ENCODE results near the gene NAALADL2.
"Not testable (repeated sequence)": the region's sequence is repeated elsewhere in the genome, so short reads cannot be mapped to it uniquely, and the experiment has no call there.

Gene NAALADL2

GRCh38 chr3:175073219-175073905, 214.2 kb downstream of the NAALADL2 start:
- Histone ChIP-seq H3K9ac (ENCODE audit: insufficient read length) (no peak overlapping the region), H3K4me3 (no peak overlapping the region), H3K9me3 (ENCODE audit: low read depth, low read length) (no peaks in the 10 kb centered on the region), H3K36me3 (ENCODE audit: insufficient read depth, low read length) (no peaks in the 10 kb centered on the region), H3K27ac (no peak overlapping the region)
- TF ChIP-seq FOXP2 (optimal IDR thresholded peaks at IDR 0.05; ENCODE audit: control extremely low read depth, extremely low read length, insufficient read depth) = no peak
- TF ChIP-seq EZH2 (IDR thresholded peaks at IDR 0.05) = no peak
- TF ChIP-seq POLR2AphosphoS5 (IDR thresholded peaks at IDR 0.05; ENCODE audit: borderline replicate concordance, low read depth, low read length) = no peak
- no peak for DNase-seq (ENCODE audit: low read depth, low spot score)

- no peak overlapping the region for H3K27ac ChIP-seq
- no peaks in the 10 kb centered on the region for H3K36me3 ChIP-seq (ENCODE audit: insufficient read depth, low read length)
- DNase-seq (ENCODE audit: low read depth, low spot score) = no peak
- no peak overlapping the region for H3K9ac ChIP-seq (ENCODE audit: insufficient read length)
- H3K9me3 ChIP-seq (ENCODE audit: low read depth, low read length) = no peaks in the 10 kb centered on the region
- no peak for TF ChIP-seq POLR2AphosphoS5 (IDR thresholded peaks at IDR 0.05; ENCODE audit: borderline replicate concordance, low read depth, low read length)
- no peak for TF ChIP-seq FOXP2 (optimal IDR thresholded peaks at IDR 0.05; ENCODE audit: control extremely low read depth, extremely low read length, insufficient read depth)
- no peak for TF ChIP-seq EZH2 (IDR thresholded peaks at IDR 0.05)
- no peak overlapping the region for H3K4me3 ChIP-seq
Measured at GRCh38 chr3:175075269-175075668, 216.1 kb downstream of the NAALADL2 start.

GRCh38 chr3:175077216-175077615, 218.1 kb downstream of the NAALADL2 start:
- DNase-seq (ENCODE audit: low read depth, low spot score) = no peak
- Histone ChIP-seq H3K9ac (ENCODE audit: insufficient read length) (no peak overlapping the region), H3K36me3 (ENCODE audit: insufficient read depth, low read length) (no peaks in the 10 kb centered on the region), H3K27ac (no peak overlapping the region), H3K9me3 (ENCODE audit: low read depth, low read length) (no peaks in the 10 kb centered on the region), H3K4me3 (no peak overlapping the region)
- TF ChIP-seq EZH2 (IDR thresholded peaks at IDR 0.05) (no peak), POLR2AphosphoS5 (IDR thresholded peaks at IDR 0.05; ENCODE audit: borderline replicate concordance, low read depth, low read length) (no peak), FOXP2 (optimal IDR thresholded peaks at IDR 0.05; ENCODE audit: control extremely low read depth, extremely low read length, insufficient read depth) (no peak)

- DNase-seq (ENCODE audit: low read depth, low spot score) = no peak
- no peak overlapping the region for H3K9ac ChIP-seq (ENCODE audit: insufficient read length)
- TF ChIP-seq POLR2AphosphoS5 (IDR thresholded peaks at IDR 0.05; ENCODE audit: borderline replicate concordance, low read depth, low read length) = no peak
- no peak for TF ChIP-seq FOXP2 (optimal IDR thresholded peaks at IDR 0.05; ENCODE audit: control extremely low read depth, extremely low read length, insufficient read depth)
- TF ChIP-seq EZH2 (IDR thresholded peaks at IDR 0.05) = no peak
- H3K4me3 ChIP-seq = no peak overlapping the region
- no peak overlapping the region for H3K27ac ChIP-seq
- H3K9me3 ChIP-seq (ENCODE audit: low read depth, low read length) = no peaks in the 10 kb centered on the region
- H3K36me3 ChIP-seq (ENCODE audit: insufficient read depth, low read length) = no peaks in the 10 kb centered on the region
Measured at GRCh38 chr3:175082631-175083030, 223.5 kb downstream of the NAALADL2 start.

GRCh38 chr3:175087128-175087527, 228.0 kb downstream of the NAALADL2 start:
- H3K9me3 ChIP-seq (ENCODE audit: low read depth, low read length); H3K27ac ChIP-seq; H3K9ac ChIP-seq (ENCODE audit: insufficient read length); H3K36me3 ChIP-seq (ENCODE audit: insufficient read depth, low read length); DNase-seq (ENCODE audit: low read depth, low spot score); H3K4me3 ChIP-seq: not testable (repeated sequence)

- Histone ChIP-seq H3K36me3 (ENCODE audit: insufficient read depth, low read length) (no peaks in the 10 kb centered on the region), H3K27ac (no peak overlapping the region), H3K9me3 (ENCODE audit: low read depth, low read length) (no peaks in the 10 kb centered on the region), H3K9ac (ENCODE audit: insufficient read length) (no peak overlapping the region), H3K4me3 (no peak overlapping the region)
- DNase-seq (ENCODE audit: low read depth, low spot score) = no peak
- TF ChIP-seq POLR2AphosphoS5 (IDR thresholded peaks at IDR 0.05; ENCODE audit: borderline replicate concordance, low read depth, low read length) (no peak), EZH2 (IDR thresholded peaks at IDR 0.05) (no peak), FOXP2 (optimal IDR thresholded peaks at IDR 0.05; ENCODE audit: control extremely low read depth, extremely low read length, insufficient read depth) (no peak)
Measured at GRCh38 chr3:175088766-175089380, 229.7 kb downstream of the NAALADL2 start.

GRCh38 chr3:175091426-175092114, 232.4 kb downstream of the NAALADL2 start:
- H3K9ac ChIP-seq (ENCODE audit: insufficient read length) = no peak overlapping the region
- no peaks in the 10 kb centered on the region for H3K36me3 ChIP-seq (ENCODE audit: insufficient read depth, low read length)
- TF ChIP-seq EZH2 (IDR thresholded peaks at IDR 0.05) (no peak), POLR2AphosphoS5 (IDR thresholded peaks at IDR 0.05; ENCODE audit: borderline replicate concordance, low read depth, low read length) (no peak), FOXP2 (optimal IDR thresholded peaks at IDR 0.05; ENCODE audit: control extremely low read depth, extremely low read length, insufficient read depth) (no peak)
- H3K27ac ChIP-seq = no peak overlapping the region
- no peak for DNase-seq (ENCODE audit: low read depth, low spot score)
- no peaks in the 10 kb centered on the region for H3K9me3 ChIP-seq (ENCODE audit: low read depth, low read length)
- H3K4me3 ChIP-seq = no peak overlapping the region

GRCh38 chr3:175093748-175094147, 234.6 kb downstream of the NAALADL2 start:
- H3K4me3 ChIP-seq = no peak overlapping the region
- DNase-seq (ENCODE audit: low read depth, low spot score) = no peak
- no peaks in the 10 kb centered on the region for H3K9me3 ChIP-seq (ENCODE audit: low read depth, low read length)
- TF ChIP-seq FOXP2 (optimal IDR thresholded peaks at IDR 0.05; ENCODE audit: control extremely low read depth, extremely low read length, insufficient read depth) (no peak), POLR2AphosphoS5 (IDR thresholded peaks at IDR 0.05; ENCODE audit: borderline replicate concordance, low read depth, low read length) (no peak), EZH2 (IDR thresholded peaks at IDR 0.05) (no peak)
- no peak overlapping the region for H3K9ac ChIP-seq (ENCODE audit: insufficient read length)
- no peaks in the 10 kb centered on the region for H3K36me3 ChIP-seq (ENCODE audit: insufficient read depth, low read length)
- no peak overlapping the region for H3K27ac ChIP-seq
